Thoracic aorta (tissue), 2 donors: ENCODE results near the gene DENND11. TPM values are rescaled to one million over a fixed set of nuclear protein-coding genes. Genes with fewer than 3 reads are reported as not detected.

Source experiments
- ATAC-seq: fragments of 150-250 bp; one replicate; pipeline ENCODE4 v1.8.0; 2017; ENCODE audit warnings: low read depth; ENCODE audit not compliant: insufficient number of reproducible peaks, low FRiP score
- DNase-seq: peaks from one replicate; pipeline ENCODE4 v3.0.0-alpha.2; 2020; ENCODE audit warnings: low spot score
- H3K27ac ChIP-seq, 2 donors: fragments of 200-600 bp; sonication (generic); 1 replicate in 1 of 2; 2 replicates in 1 of 2; pipeline ENCODE4 v1.5.1; 2016; ENCODE audit warnings: mild to moderate bottlenecking in 2 of 2, moderate library complexity in 2 of 2
- H3K27me3 ChIP-seq: fragments of 200-600 bp; sonication (generic); replicated peaks from 2 replicates; pipeline ENCODE4 v1.6.0; 2016; ENCODE audit warnings: mild to moderate bottlenecking; ENCODE audit not compliant: insufficient read depth
- H3K36me3 ChIP-seq: fragments of 200-600 bp; sonication (generic); one replicate; pipeline ENCODE4 v1.5.1; 2016
- H3K4me1 ChIP-seq, 2 donors: fragments of 200-600 bp; sonication (generic); 1 replicate in 1 of 2; 2 replicates in 1 of 2; pipeline versions ENCODE4 v1.5.1 to v1.6.0; 2016; ENCODE audit warnings: low read depth in 2 of 2, mild to moderate bottlenecking in 1 of 2; ENCODE audit not compliant: control insufficient read depth in 1 of 2
- H3K4me3 ChIP-seq: fragments of 200-600 bp; sonication (generic); 2 replicates; pipeline ENCODE4 v1.5.1; 2016; ENCODE audit warnings: mild to moderate bottlenecking
- H3K9me3 ChIP-seq: fragments of 200-600 bp; sonication (generic); 2 replicates; pipeline ENCODE4 v1.5.1; 2016
- CTCF ChIP-seq: fragments of 200-600 bp; sonication (generic); IDR thresholded peaks from one replicate; pipeline ENCODE4 v1.5.1; 2019; ENCODE audit warnings: antibody characterized with exemption
- total RNA-seq, 2 donors: library from RNA; depleted of rRNA; stranded (reverse); fragments of >200 nt; gene quantifications; one replicate each; pipeline versions ENCODE4 v1.1.0 to v1.2.3, GENCODE V29; 2016

Gene DENND11
- total RNA-seq, 2 donors from 2014 or later: 29.0 to 37.8 TPM

DNA sequence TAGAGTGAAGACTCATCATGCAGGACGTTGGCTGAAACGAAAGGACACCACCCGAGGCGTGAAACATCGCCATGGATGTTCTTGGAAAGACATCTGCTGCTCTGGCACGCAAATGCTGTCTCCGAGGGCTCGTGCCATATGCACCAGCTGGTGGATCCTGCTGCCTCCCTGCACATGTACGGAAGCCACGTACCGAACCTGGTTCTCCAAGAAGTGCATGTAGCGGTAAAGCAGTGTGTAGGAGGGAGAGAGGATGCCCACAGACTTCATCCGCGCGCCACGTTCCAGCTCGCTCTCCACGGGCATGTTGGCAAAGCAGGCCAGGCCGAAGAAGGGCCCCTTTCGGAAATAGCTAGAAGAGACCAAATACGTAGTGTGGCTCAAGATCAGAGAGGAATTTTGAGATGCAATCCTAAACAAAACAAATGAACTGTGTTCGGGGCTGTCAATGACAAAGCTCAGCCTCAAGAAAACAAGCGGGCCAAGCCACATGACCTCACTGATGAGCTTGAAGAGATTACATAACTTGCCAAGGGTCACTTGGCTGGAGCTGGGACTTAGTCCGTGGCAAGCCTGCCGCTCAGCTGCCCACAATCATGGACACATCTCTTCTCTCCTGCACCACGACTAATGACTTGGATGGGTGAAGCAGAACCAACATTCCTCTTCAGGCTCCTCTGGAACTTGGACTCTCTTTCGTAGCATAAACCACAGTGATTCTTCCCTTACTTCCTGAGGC is 16.5 kb downstream of the DENND11 start:
- Histone ChIP-seq H3K27me3 (no peaks in the 10 kb centered on the region), H3K36me3 (peaks cover 31% of the 10 kb centered on the region), H3K4me3 (no peak overlapping the region), H3K27ac (no peak overlapping the region), H3K4me1 (peaks cover 12 to 16% of the 10 kb centered on the region in 2 donors), H3K9me3 (no peaks in the 10 kb centered on the region)
- TF ChIP-seq CTCF: no peak
- DNase-seq (no peak), ATAC-seq (no peak)

DNA sequence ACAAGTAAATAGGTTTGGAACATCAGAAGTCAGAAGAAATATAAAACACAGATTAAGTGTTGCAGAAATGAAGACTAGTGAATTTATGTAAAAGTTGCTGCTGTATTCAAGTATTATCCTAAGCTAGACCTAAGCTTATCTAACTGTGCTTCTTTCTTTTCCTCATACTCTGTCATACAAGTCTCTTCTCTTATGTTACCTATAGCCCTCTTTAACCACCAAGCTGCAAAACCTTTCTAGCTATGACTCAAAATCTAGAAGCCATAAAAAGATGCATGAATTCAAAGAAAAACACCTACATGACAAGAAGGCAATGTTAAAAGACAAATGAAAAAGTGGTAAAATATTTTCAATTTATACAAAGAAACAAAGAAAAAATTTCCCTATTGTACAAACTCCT is 23.0 kb downstream of the DENND11 start:
- H3K4me3 ChIP-seq: no peak overlapping the region
- TF ChIP-seq CTCF: no peak
- no peaks in the 10 kb centered on the region for H3K27me3 ChIP-seq
- ATAC-seq: no peak
- H3K27ac ChIP-seq: no peak overlapping the region
- no peaks in the 10 kb centered on the region for H3K9me3 ChIP-seq
- H3K36me3 ChIP-seq: peaks cover 17% of the 10 kb centered on the region
- no peak for DNase-seq
- H3K4me1 ChIP-seq: peaks cover 15 to 26% of the 10 kb centered on the region in 2 donors

GRCh38 chr7:141676618-141677017 is 25.3 kb downstream of the DENND11 start:
- no peaks in the 10 kb centered on the region for H3K9me3 ChIP-seq
- no peak for ATAC-seq
- H3K4me3 ChIP-seq: no peak overlapping the region
- no peak for DNase-seq
- H3K27ac ChIP-seq: no peak overlapping the region
- no peaks in the 10 kb centered on the region for H3K27me3 ChIP-seq
- peaks cover 15 to 36% of the 10 kb centered on the region in 2 donors for H3K4me1 ChIP-seq
- no peak for TF ChIP-seq CTCF
- H3K36me3 ChIP-seq: peaks cover 10% of the 10 kb centered on the region

GRCh38 chr7:141675436-141676215 is 26.3 kb downstream of the DENND11 start:
- no peak for ATAC-seq
- TF ChIP-seq CTCF: no peak
- H3K27me3 ChIP-seq: no peaks in the 10 kb centered on the region
- H3K4me3 ChIP-seq: no peak overlapping the region
- peak overlapping the region; percentile 3 to 45 for H3K27ac ChIP-seq
- no peaks in the 10 kb centered on the region for H3K9me3 ChIP-seq
- H3K4me1 ChIP-seq: peaks cover 15 to 36% of the 10 kb centered on the region in 2 donors
- no peaks in the 10 kb centered on the region for H3K36me3 ChIP-seq
- no peak for DNase-seq

DNA sequence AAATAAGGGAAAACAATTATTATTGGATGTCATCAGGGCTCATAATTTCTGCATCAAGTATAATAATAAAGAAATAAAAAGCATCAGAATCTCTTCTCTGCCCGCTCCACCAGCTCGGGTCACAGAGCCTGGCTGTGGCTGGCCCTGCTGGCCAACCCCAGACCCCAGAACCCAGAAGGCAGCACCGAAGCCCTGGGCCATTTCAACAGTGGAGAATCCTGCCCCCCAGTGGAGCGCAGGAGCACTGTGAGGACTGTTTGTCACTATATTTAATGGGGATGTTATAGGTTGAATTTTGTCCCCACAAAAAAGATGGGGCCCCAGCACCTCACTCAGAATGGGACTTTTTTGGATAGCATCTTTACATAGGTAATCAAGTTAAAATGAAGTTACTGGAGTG is 27.3 kb downstream of the DENND11 start:
- ATAC-seq (no peak), DNase-seq (no peak)
- no peaks in the 10 kb centered on the region for H3K27me3 ChIP-seq
- peak overlapping the region; percentile 45 to 49 for H3K27ac ChIP-seq
- H3K4me3 ChIP-seq: no peak overlapping the region
- H3K36me3 ChIP-seq: no peaks in the 10 kb centered on the region
- H3K9me3 ChIP-seq: no peaks in the 10 kb centered on the region
- TF ChIP-seq CTCF: peak; percentile 11
- peaks cover 15 to 36% of the 10 kb centered on the region in 2 donors for H3K4me1 ChIP-seq
